Esophagus (tissue), 2 donors: ENCODE results near the gene TBC1D24. TPM values are rescaled to one million over a fixed set of nuclear protein-coding genes. Genes with fewer than 3 reads are reported as not detected.

Experiments used
- H3K27ac ChIP-seq, 2 donors: one replicate each; pipeline ENCODE4 v1.5.1; 2013; ENCODE audit warnings: low read depth in 2 of 2, mild to moderate bottlenecking in 2 of 2, inconsistent platforms in 1 of 2, low read length in 1 of 2, moderate library complexity in 1 of 2
- H3K27me3 ChIP-seq, 2 donors: one replicate each; pipeline ENCODE4 v1.6.1; 2013; ENCODE audit warnings: low read length in 2 of 2, control low read depth in 1 of 2, mild to moderate bottlenecking in 1 of 2; ENCODE audit not compliant: insufficient read depth in 2 of 2, control insufficient read depth in 1 of 2
- H3K36me3 ChIP-seq, 2 donors: one replicate each; pipeline ENCODE4 v1.6.1; 2013; ENCODE audit warnings: low read length in 1 of 2; ENCODE audit not compliant: control insufficient read depth in 2 of 2, insufficient read depth in 2 of 2
- H3K4me1 ChIP-seq, 2 donors: one replicate each; pipeline ENCODE4 v1.6.1; 2013; ENCODE audit warnings: low read length in 1 of 2; ENCODE audit not compliant: control insufficient read depth in 2 of 2, insufficient read depth in 2 of 2
- H3K4me3 ChIP-seq, 2 donors: one replicate each; pipeline ENCODE4 v1.5.1; 2013; ENCODE audit warnings: low read length in 2 of 2, mild to moderate bottlenecking in 2 of 2, low read depth in 1 of 2, moderate library complexity in 1 of 2
- H3K9me3 ChIP-seq, 2 donors: one replicate each; pipeline ENCODE4 v1.6.1; 2013; ENCODE audit warnings: mild to moderate bottlenecking in 2 of 2, low read depth in 1 of 2, low read length in 1 of 2, moderate library complexity in 1 of 2; ENCODE audit not compliant: control insufficient read depth in 2 of 2, insufficient read depth in 1 of 2
- whole genome bisulfite sequencing, 2 donors: extraction: QIAGEN DNeasy Blood & Tissue Kit; methylation state at CpG; one replicate each; pipeline ENCODE4 v1.1.7; 2013; 5-methylcytosine and 5-hydroxymethylcytosine counted together
- polyA plus RNA-seq, 2 donors: library from polyadenylated mRNA; stranded (reverse); fragments of 200-250 nt; gene quantifications; one replicate each; pipeline ENCODE4 v1.2.3, GENCODE V29; 2013
- donor health status: healthy with polysubstance abuse.
- donor health status: Bipolar disorder and iron deficiency.

Gene TBC1D24
- polyA plus RNA-seq, 2 donors = 1.3 to 2.8 TPM

GRCh38 chr16:2447920-2448583 lies 26.9 kb upstream of the TBC1D24 start:
- Histone ChIP-seq H3K27me3 (no peaks in the 10 kb centered on the region), H3K9me3 (no peaks in the 10 kb centered on the region), H3K27ac (no peak overlapping the region), H3K4me1 (no peaks in the 10 kb centered on the region), H3K36me3 (peaks cover 3 to 42% of the 10 kb centered on the region in 2 donors), H3K4me3 (no peak overlapping the region)
- 94 to 95% methylated on average over 11 of the region's 11 CpGs for WGBS, 2 donors

GRCh38 chr16:2449118-2449517 lies 25.8 kb upstream of the TBC1D24 start:
- no peaks in the 10 kb centered on the region for H3K9me3 ChIP-seq
- no peak overlapping the region for H3K27ac ChIP-seq
- 95 to 96% methylated on average over 25 of the region's 25 CpGs for WGBS, 2 donors
- no peak overlapping the region for H3K4me3 ChIP-seq
- H3K4me1 ChIP-seq = no peaks in the 10 kb centered on the region
- H3K27me3 ChIP-seq = no peaks in the 10 kb centered on the region
- peaks cover 3 to 50% of the 10 kb centered on the region in 2 donors for H3K36me3 ChIP-seq

GRCh38 chr16:2450535-2450934 lies 24.4 kb upstream of the TBC1D24 start:
- H3K27ac ChIP-seq = no peak overlapping the region
- no peaks in the 10 kb centered on the region for H3K9me3 ChIP-seq
- H3K4me1 ChIP-seq = no peaks in the 10 kb centered on the region
- H3K4me3 ChIP-seq = no peak overlapping the region
- H3K36me3 ChIP-seq = peaks cover 3 to 42% of the 10 kb centered on the region in 2 donors
- H3K27me3 ChIP-seq = no peaks in the 10 kb centered on the region
- WGBS, 2 donors = 90 to 94% methylated on average over 8 of the region's 8 CpGs

GRCh38 chr16:2450975-2451381 lies 23.9 kb upstream of the TBC1D24 start:
- H3K9me3 ChIP-seq = no peaks in the 10 kb centered on the region
- WGBS, 2 donors = 93% methylated on average over 19 of the region's 19 CpGs
- peaks cover 3 to 40% of the 10 kb centered on the region in 2 donors for H3K36me3 ChIP-seq
- no peaks in the 10 kb centered on the region for H3K4me1 ChIP-seq
- H3K27me3 ChIP-seq = no peaks in the 10 kb centered on the region
- no peak overlapping the region for H3K27ac ChIP-seq
- H3K4me3 ChIP-seq = no peak overlapping the region

GRCh38 chr16:2451851-2452320 lies 23.0 kb upstream of the TBC1D24 start:
- WGBS, 2 donors = 93 to 95% methylated on average over 18 of the region's 18 CpGs
- no peak overlapping the region for H3K4me3 ChIP-seq
- H3K27ac ChIP-seq = no peak overlapping the region
- no peaks in the 10 kb centered on the region for H3K4me1 ChIP-seq
- no peaks in the 10 kb centered on the region for H3K9me3 ChIP-seq
- no peaks in the 10 kb centered on the region for H3K27me3 ChIP-seq
- H3K36me3 ChIP-seq = peaks cover 3 to 37% of the 10 kb centered on the region in 2 donors

- H3K27ac ChIP-seq = no peak overlapping the region
- H3K36me3 ChIP-seq = peaks cover 3 to 39% of the 10 kb centered on the region in 2 donors
- H3K4me1 ChIP-seq = no peaks in the 10 kb centered on the region
- WGBS, 2 donors = 96 to 98% methylated on average over 8 of the region's 8 CpGs
- no peaks in the 10 kb centered on the region for H3K27me3 ChIP-seq
- H3K9me3 ChIP-seq = no peaks in the 10 kb centered on the region
- no peak overlapping the region for H3K4me3 ChIP-seq
These were observed 22.3 kb upstream of the TBC1D24 start for GRCh38 chr16:2452650-2453049.

- Histone ChIP-seq H3K36me3 (peaks cover 0 to 28% of the 10 kb centered on the region in 2 donors), H3K27ac (no peak overlapping the region), H3K27me3 (no peaks in the 10 kb centered on the region), H3K4me1 (peaks cover 2 to 5% of the 10 kb centered on the region in 2 donors), H3K9me3 (no peaks in the 10 kb centered on the region), H3K4me3 (no peak overlapping the region)
- WGBS, 2 donors = 89 to 93% methylated on average over 28 of the region's 28 CpGs
These were observed 19.7 kb upstream of the TBC1D24 start for GRCh38 chr16:2455081-2455845.

GRCh38 chr16:2456551-2457153 lies 18.3 kb upstream of the TBC1D24 start:
- peaks cover 0 to 24% of the 10 kb centered on the region in 2 donors for H3K36me3 ChIP-seq
- no peak overlapping the region for H3K27ac ChIP-seq
- peaks cover 7% of the 10 kb centered on the region in 2 donors for H3K4me1 ChIP-seq
- H3K27me3 ChIP-seq = no peaks in the 10 kb centered on the region
- WGBS, 2 donors = 93 to 96% methylated on average over 21 of the region's 21 CpGs
- H3K4me3 ChIP-seq = no peak overlapping the region
- H3K9me3 ChIP-seq = no peaks in the 10 kb centered on the region

- WGBS, 2 donors = 76 to 77% methylated on average over 13 of the region's 13 CpGs
- Histone ChIP-seq H3K4me1 (peaks cover 7% of the 10 kb centered on the region in 2 donors), H3K4me3 (no peak overlapping the region), H3K27me3 (no peaks in the 10 kb centered on the region), H3K27ac (no peak overlapping the region), H3K9me3 (no peaks in the 10 kb centered on the region), H3K36me3 (peaks cover 0 to 21% of the 10 kb centered on the region in 2 donors)
These were observed 17.7 kb upstream of the TBC1D24 start for GRCh38 chr16:2457267-2457666.
